Coronary artery (tissue), 2 donors: ENCODE results near the gene MPP2.

Source experiments
- DNase-seq: peaks from one replicate; pipeline ENCODE4 v3.0.0-alpha.2; 2017; ENCODE audit warnings: low spot score
- H3K27ac ChIP-seq, 2 donors: fragments of 200-600 bp; sonication (generic); one replicate each; pipeline ENCODE4 v1.5.1; 2016 to 2019
- H3K4me3 ChIP-seq: fragments of 200-600 bp; sonication (generic); 2 replicates; pipeline ENCODE4 v1.5.1; 2016; ENCODE audit warnings: mild to moderate bottlenecking, moderate library complexity
- TF ChIP-seq, protein P1 (sequence below): fragments of 200-600 bp; sonication (generic); IDR thresholded peaks from one replicate; pipeline ENCODE4 v1.5.1; 2019; ENCODE audit warnings: antibody characterized with exemption

Gene MPP2

DNA sequence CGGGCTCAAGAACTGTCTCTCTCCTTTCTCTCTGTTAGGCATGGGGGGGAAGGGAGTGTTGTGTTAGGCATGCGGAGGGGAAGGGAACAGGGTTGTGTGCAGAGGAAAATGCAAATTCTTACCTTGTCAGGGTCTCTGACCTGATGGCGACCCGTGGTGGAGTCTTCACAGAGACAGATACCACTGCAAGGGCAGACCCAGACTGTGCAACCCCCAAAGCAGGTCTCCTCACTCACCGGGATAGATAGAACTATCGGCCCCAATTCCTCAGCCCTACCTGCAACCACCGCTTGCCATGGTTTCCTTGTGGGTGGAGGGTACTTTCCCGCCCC lies 9.6 kb upstream of the MPP2 start:
- Histone ChIP-seq H3K27ac (no peak overlapping the region), H3K4me3 (peak overlapping the region; percentile 60)
- no peak for DNase-seq
- TF ChIP-seq, protein P1, sequence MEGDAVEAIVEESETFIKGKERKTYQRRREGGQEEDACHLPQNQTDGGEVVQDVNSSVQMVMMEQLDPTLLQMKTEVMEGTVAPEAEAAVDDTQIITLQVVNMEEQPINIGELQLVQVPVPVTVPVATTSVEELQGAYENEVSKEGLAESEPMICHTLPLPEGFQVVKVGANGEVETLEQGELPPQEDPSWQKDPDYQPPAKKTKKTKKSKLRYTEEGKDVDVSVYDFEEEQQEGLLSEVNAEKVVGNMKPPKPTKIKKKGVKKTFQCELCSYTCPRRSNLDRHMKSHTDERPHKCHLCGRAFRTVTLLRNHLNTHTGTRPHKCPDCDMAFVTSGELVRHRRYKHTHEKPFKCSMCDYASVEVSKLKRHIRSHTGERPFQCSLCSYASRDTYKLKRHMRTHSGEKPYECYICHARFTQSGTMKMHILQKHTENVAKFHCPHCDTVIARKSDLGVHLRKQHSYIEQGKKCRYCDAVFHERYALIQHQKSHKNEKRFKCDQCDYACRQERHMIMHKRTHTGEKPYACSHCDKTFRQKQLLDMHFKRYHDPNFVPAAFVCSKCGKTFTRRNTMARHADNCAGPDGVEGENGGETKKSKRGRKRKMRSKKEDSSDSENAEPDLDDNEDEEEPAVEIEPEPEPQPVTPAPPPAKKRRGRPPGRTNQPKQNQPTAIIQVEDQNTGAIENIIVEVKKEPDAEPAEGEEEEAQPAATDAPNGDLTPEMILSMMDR, result no peak

DNA sequence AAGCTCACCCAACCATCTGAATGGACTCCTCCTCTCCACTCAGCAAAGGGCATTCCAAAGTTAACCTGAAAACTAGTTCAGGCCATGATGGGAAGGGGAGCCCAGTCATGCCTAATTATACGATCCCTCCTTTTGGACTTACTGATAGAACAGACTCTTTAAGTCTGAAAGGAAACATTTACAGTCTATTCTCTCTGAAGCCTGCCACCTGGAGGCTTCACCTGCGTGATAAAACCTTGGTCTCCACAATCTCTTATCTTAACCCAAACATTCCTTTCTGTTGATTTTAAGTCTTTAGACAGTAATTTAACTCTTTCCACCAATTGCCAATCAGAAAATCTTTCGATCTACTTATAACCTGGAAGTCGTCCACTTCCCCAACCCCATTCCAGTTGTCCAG lies 9.0 kb upstream of the MPP2 start:
- H3K27ac ChIP-seq, result no peak overlapping the region
- DNase-seq, result no peak
- H3K4me3 ChIP-seq, result no peak overlapping the region
- TF ChIP-seq, protein P1, result no peak

DNA sequence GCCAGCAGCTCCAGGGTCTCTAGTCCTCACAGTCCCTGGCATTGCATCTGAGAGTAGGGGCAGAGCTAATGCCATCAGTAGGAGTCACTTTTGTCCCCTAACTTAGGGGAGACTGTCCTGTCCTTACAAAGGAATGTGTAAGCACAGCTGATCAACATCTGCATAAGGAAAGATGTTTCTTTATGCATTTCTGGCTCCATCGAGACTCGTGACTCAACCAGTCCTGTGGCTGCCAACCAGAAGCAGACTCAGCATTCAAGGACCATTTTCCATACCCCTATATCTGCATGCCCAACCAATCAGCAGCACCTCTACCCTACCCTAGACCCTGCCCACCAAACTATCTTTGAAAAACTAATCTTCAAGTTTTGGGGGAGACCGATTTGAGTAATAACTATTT lies 8.2 kb upstream of the MPP2 start:
- TF ChIP-seq, protein P1, result no peak
- Histone ChIP-seq H3K4me3 (no peak overlapping the region), H3K27ac (no peak overlapping the region)
- no peak for DNase-seq

DNA sequence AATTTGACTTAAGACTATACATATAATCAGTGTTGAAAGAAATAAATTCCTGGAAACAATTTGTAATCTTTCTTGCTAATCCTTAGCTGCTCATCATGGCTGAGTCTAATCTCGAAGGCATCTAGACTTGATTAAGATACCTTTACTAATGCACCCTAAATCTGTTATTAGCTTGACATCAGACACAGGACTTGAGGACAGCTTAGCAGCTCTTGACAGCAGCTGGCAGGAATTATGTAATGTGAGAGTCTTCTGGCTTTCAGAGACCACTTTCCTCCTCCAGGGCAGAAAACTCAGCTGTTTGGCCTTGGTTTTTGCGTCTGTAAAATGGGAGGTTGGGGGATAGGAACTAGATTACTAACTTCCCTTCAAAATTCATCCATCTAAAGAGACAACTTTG lies 7.1 kb upstream of the MPP2 start:
- H3K27ac ChIP-seq, result no peak overlapping the region
- TF ChIP-seq, protein P1, result no peak
- DNase-seq, result no peak
- no peak overlapping the region for H3K4me3 ChIP-seq

DNA sequence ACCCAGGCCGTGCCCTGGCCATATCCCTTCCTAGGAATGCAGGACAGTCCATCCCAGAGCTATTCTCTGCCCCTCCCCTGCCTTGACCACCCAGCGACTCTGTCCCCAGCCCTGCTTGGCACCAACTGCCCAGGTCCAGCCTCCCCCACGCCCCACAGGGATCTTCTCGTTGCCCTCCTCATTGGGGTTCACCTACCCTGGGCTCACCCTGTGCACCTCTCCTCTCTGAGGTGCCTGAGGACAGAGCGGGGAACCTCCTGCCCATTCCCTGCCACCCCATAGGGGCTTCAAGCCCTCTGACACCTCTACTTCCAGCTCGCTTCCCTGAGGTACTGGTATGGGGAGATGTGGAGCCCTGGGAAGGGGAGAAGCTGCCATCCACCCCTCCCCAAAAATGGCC lies 6.2 kb upstream of the MPP2 start:
- no peak for DNase-seq
- Histone ChIP-seq H3K4me3 (no peak overlapping the region), H3K27ac (no peak overlapping the region)
- TF ChIP-seq, protein P1, result no peak

DNA sequence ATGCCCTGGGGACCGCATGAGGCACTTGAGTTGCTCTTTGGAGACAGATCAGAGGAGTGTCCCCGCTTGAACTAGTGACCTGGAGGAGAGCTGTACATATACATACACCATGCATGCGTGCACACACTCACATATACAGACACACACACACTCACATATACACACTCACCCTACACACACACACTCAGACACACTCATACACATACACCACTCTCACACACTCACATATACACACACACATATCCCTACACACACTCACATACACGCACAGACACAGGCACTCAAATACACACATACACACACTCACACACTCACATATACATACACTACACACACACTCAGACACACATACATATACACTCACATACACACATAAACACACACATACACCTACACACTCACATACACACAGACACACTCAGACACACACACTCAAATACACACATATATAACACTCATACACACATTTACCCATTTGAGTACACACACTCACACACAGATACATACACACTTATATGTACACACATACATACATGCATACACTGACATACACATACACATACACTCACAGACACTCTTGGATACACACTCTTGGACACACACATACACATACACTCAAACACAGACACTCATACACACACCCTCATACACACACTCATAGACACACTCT lies 5.4 kb upstream of the MPP2 start:
- TF ChIP-seq, protein P1, result no peak
- no peak for DNase-seq
- no peak overlapping the region for H3K4me3 ChIP-seq
- no peak overlapping the region for H3K27ac ChIP-seq

DNA sequence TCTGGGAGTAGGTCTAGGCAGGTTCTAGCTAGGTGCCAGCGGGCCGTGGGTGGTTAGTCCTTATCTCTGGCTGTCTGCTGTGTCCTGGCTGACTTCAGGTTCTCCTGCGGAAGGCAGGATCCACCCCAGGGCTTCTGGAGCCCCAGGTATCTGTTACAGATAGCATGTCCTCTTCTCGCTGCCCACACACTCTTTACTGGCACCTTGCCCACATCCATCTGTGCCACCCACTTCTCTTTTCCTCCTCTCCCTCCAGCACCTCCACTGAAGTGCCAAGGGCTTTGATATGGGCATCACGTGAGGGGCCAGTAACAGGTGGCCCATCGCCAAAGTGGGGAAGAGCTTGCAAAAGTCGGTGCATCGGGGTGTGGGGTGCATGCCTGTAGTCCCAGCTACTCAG lies 4.6 kb upstream of the MPP2 start:
- H3K4me3 ChIP-seq, result no peak overlapping the region
- TF ChIP-seq, protein P1, result no peak
- H3K27ac ChIP-seq, result no peak overlapping the region
- no peak for DNase-seq
